WI38 (cell line): ENCODE data around the gene ACVR1.
"Not testable (repeated sequence)": the region's sequence is repeated elsewhere in the genome, so short reads cannot be mapped to it uniquely, and the experiment has no call there.

Experiments used
- H3K4me3 ChIP-seq: 2 replicates; pipeline ENCODE4 v1.5.1; 2011; ENCODE audit warnings: low read depth, mild to moderate bottlenecking, control low read depth, low read length
- CTCF ChIP-seq: IDR thresholded peaks from 2 replicates; pipeline ENCODE4 v1.5.1; 2012; ENCODE audit warnings: low read depth, mild to moderate bottlenecking, control low read depth, low read length

ACVR1 gene

GRCh38 chr2:157894694-157895435 lies 18.7 kb upstream of the ACVR1 start:
- no peak for TF ChIP-seq CTCF
- peak overlapping the region; percentile 13; the same call in 1 of the 2 replicates for H3K4me3 ChIP-seq

GRCh38 chr2:157893611-157894010 lies 17.5 kb upstream of the ACVR1 start:
- no peak overlapping the region for H3K4me3 ChIP-seq
- no peak for TF ChIP-seq CTCF

GRCh38 chr2:157891643-157892041 lies 15.5 kb upstream of the ACVR1 start:
- TF ChIP-seq CTCF = no peak
- H3K4me3 ChIP-seq = no peak overlapping the region

DNA sequence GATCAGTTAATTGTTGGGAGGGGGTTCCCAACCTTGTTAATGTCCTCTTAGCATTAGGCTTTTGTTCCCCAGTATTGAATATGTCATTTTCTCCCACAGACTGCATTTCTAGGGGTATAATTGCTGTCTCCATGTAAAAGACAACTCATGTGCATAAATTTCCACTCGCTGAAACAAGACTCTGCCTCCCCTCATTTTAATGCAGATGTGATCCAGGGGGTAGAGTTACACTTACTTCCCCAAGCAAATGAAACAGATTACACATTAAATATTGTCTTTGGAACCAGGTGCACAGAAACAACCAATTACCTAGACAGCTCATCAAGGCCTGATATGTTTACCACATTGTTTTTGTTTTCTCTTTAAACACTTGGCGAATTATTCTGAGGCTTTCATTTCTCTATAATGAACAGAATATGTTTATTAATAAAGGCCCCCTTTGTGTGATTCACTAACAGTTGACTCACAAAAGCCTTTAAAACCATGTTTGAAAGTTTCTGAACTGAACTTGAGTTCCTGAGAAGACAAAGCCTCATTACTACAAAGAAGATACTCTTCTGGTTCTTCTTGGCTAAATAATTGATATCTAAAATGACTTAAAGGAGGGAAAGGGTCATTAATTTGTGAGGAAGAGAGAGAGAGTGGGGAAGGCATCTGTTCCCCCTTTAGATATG lies 15.0 kb upstream of the ACVR1 start:
- no peak for TF ChIP-seq CTCF
- H3K4me3 ChIP-seq = no peak overlapping the region

DNA sequence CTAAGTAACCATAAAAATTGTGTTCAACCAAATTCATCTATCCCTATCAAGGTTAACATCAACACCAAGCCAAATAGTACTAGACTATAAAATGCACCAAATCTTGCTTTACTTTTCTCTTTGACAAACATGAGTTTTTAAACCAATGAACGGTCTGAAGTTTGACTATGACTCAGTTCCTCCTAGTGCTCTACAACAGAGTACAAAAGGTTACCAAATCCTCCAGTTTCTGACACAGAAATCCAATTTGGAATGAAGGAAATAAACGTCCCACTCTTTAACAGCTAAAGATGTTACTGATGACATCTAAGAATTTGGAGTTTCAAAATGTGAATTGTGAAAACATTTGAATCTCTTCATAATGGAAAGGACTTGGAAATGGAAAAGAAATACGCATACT lies 11.8 kb upstream of the ACVR1 start:
- TF ChIP-seq CTCF = no peak
- no peak overlapping the region for H3K4me3 ChIP-seq

DNA sequence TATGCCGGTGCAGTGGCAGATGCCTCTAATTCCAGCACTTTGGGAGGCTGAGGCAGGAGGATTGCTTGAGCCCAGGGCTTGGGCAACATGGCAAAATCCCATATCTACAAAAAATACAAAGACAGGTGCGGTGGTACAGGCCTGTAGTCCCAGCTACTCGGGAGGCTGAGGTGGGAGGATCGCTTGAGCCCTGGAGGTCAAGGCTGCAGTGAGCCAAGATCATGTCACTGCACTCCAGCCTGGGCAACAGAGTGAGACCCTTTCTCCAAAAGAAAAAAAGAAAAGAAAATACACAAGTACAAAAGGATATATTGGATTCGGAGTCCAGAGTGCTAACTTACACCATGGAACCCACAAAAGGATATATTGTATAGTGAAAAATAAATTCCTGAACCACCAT lies 8.4 kb upstream of the ACVR1 start:
- H3K4me3 ChIP-seq = not testable (repeated sequence)

- H3K4me3 ChIP-seq = no peak overlapping the region
- no peak for TF ChIP-seq CTCF
Observed at GRCh38 chr2:157880927-157881326, 4.8 kb upstream of the ACVR1 start.
